Measurements from ENCODE around the gene CTSH.
A peak's percentile ranks its signal among the peaks of the same experiment; 100 is the strongest.

Gene CTSH

GRCh38 chr15:78927077-78927790 is 17.6 kb downstream of the CTSH start:
- Mint-ChIP-seq H3K27ac (no peak overlapping the region), H3K36me3 (ENCODE audit: low read depth) (peaks cover 26% of the 10 kb centered on the region), H3K4me3 (no peak overlapping the region), H3K27me3 (ENCODE audit: low read depth) (no peaks in the 10 kb centered on the region), H3K9me3 (no peaks in the 10 kb centered on the region), H3K4me1 (ENCODE audit: low read depth) (no peaks in the 10 kb centered on the region)
- DNase-seq (ENCODE audit: low spot score): no peak

GRCh38 chr15:78925956-78926743 is 18.7 kb downstream of the CTSH start:
- H3K27ac Mint-ChIP-seq: no peak overlapping the region
- H3K4me3 Mint-ChIP-seq: no peak overlapping the region
- H3K4me1 Mint-ChIP-seq (ENCODE audit: low read depth): no peaks in the 10 kb centered on the region
- no peaks in the 10 kb centered on the region for H3K27me3 Mint-ChIP-seq (ENCODE audit: low read depth)
- no peak for DNase-seq (ENCODE audit: low spot score)
- H3K36me3 Mint-ChIP-seq (ENCODE audit: low read depth): peaks cover 33% of the 10 kb centered on the region
- no peaks in the 10 kb centered on the region for H3K9me3 Mint-ChIP-seq

GRCh38 chr15:78925076-78925624 is 19.7 kb downstream of the CTSH start:
- Mint-ChIP-seq H3K36me3 (ENCODE audit: low read depth) (peaks cover 35% of the 10 kb centered on the region), H3K4me1 (ENCODE audit: low read depth) (no peaks in the 10 kb centered on the region), H3K27ac (no peak overlapping the region), H3K9me3 (no peaks in the 10 kb centered on the region), H3K27me3 (ENCODE audit: low read depth) (no peaks in the 10 kb centered on the region), H3K4me3 (no peak overlapping the region)
- no peak for DNase-seq (ENCODE audit: low spot score)

GRCh38 chr15:78923480-78924360 is 21.1 kb downstream of the CTSH start:
- Mint-ChIP-seq H3K4me1 (ENCODE audit: low read depth) (no peaks in the 10 kb centered on the region), H3K4me3 (no peak overlapping the region), H3K36me3 (ENCODE audit: low read depth) (peaks cover 37% of the 10 kb centered on the region), H3K27ac (peak overlapping the region; percentile 37), H3K9me3 (no peaks in the 10 kb centered on the region), H3K27me3 (ENCODE audit: low read depth) (no peaks in the 10 kb centered on the region)
- no peak for DNase-seq (ENCODE audit: low spot score)

GRCh38 chr15:78923015-78923414 is 21.8 kb downstream of the CTSH start:
- no peak overlapping the region for H3K27ac Mint-ChIP-seq

GRCh38 chr15:78922527-78922926 is 22.3 kb downstream of the CTSH start:
- Mint-ChIP-seq H3K4me1 (ENCODE audit: low read depth) (no peaks in the 10 kb centered on the region), H3K4me3 (no peak overlapping the region), H3K27ac (no peak overlapping the region), H3K36me3 (ENCODE audit: low read depth) (peaks cover 34% of the 10 kb centered on the region), H3K27me3 (ENCODE audit: low read depth) (no peaks in the 10 kb centered on the region), H3K9me3 (no peaks in the 10 kb centered on the region)
- DNase-seq (ENCODE audit: low spot score): no peak

More at GRCh38 chr15:78923015-78923414, 21.8 kb downstream of the CTSH start:
- H3K9me3 Mint-ChIP-seq: no peaks in the 10 kb centered on the region
- no peak overlapping the region for H3K4me3 Mint-ChIP-seq
- no peak for DNase-seq (ENCODE audit: low spot score)
- H3K4me1 Mint-ChIP-seq (ENCODE audit: low read depth): no peaks in the 10 kb centered on the region
- H3K36me3 Mint-ChIP-seq (ENCODE audit: low read depth): peaks cover 36% of the 10 kb centered on the region
- H3K27me3 Mint-ChIP-seq (ENCODE audit: low read depth): no peaks in the 10 kb centered on the region

- DNase-seq (ENCODE audit: low spot score): no peak
- Mint-ChIP-seq H3K36me3 (ENCODE audit: low read depth) (peaks cover 32% of the 10 kb centered on the region), H3K4me3 (no peak overlapping the region), H3K9me3 (no peaks in the 10 kb centered on the region), H3K27ac (no peak overlapping the region), H3K4me1 (ENCODE audit: low read depth) (no peaks in the 10 kb centered on the region), H3K27me3 (ENCODE audit: low read depth) (no peaks in the 10 kb centered on the region)
Measured at GRCh38 chr15:78921940-78922339, 22.9 kb downstream of the CTSH start.

GRCh38 chr15:78921517-78921916 is 23.3 kb downstream of the CTSH start:
- Mint-ChIP-seq H3K4me1 (ENCODE audit: low read depth) (no peaks in the 10 kb centered on the region), H3K4me3 (no peak overlapping the region), H3K27ac (no peak overlapping the region), H3K27me3 (ENCODE audit: low read depth) (no peaks in the 10 kb centered on the region), H3K36me3 (ENCODE audit: low read depth) (peaks cover 31% of the 10 kb centered on the region), H3K9me3 (no peaks in the 10 kb centered on the region)
- no peak for DNase-seq (ENCODE audit: low spot score)

GRCh38 chr15:78917888-78918287 is 27.0 kb downstream of the CTSH start:
- Mint-ChIP-seq H3K27me3 (ENCODE audit: low read depth) (no peaks in the 10 kb centered on the region), H3K4me1 (ENCODE audit: low read depth) (no peaks in the 10 kb centered on the region), H3K27ac (no peak overlapping the region), H3K4me3 (no peak overlapping the region), H3K9me3 (no peaks in the 10 kb centered on the region), H3K36me3 (ENCODE audit: low read depth) (peaks cover 35% of the 10 kb centered on the region)
- DNase-seq (ENCODE audit: low spot score): no peak

- peaks cover 3% of the 10 kb centered on the region for H3K4me1 Mint-ChIP-seq (ENCODE audit: low read depth)
- peaks cover 36% of the 10 kb centered on the region for H3K36me3 Mint-ChIP-seq (ENCODE audit: low read depth)
- H3K9me3 Mint-ChIP-seq: no peaks in the 10 kb centered on the region
- no peak for DNase-seq (ENCODE audit: low spot score)
- H3K4me3 Mint-ChIP-seq: no peak overlapping the region
- H3K27me3 Mint-ChIP-seq (ENCODE audit: low read depth): no peaks in the 10 kb centered on the region
- H3K27ac Mint-ChIP-seq: no peak overlapping the region
Measured at GRCh38 chr15:78916088-78916487, 28.8 kb downstream of the CTSH start.

- Mint-ChIP-seq H3K4me1 (ENCODE audit: low read depth) (peaks cover 8% of the 10 kb centered on the region), H3K27ac (peak overlapping the region; percentile 4), H3K36me3 (ENCODE audit: low read depth) (peaks cover 36% of the 10 kb centered on the region), H3K27me3 (ENCODE audit: low read depth) (no peaks in the 10 kb centered on the region), H3K9me3 (no peaks in the 10 kb centered on the region), H3K4me3 (no peak overlapping the region)
- DNase-seq (ENCODE audit: low spot score): no peak
Measured at GRCh38 chr15:78915341-78916087, 29.3 kb downstream of the CTSH start.

- no peak for DNase-seq (ENCODE audit: low spot score)
- H3K4me3 Mint-ChIP-seq: no peak overlapping the region
- no peaks in the 10 kb centered on the region for H3K27me3 Mint-ChIP-seq (ENCODE audit: low read depth)
- H3K9me3 Mint-ChIP-seq: no peaks in the 10 kb centered on the region
- peaks cover 42% of the 10 kb centered on the region for H3K36me3 Mint-ChIP-seq (ENCODE audit: low read depth)
- H3K4me1 Mint-ChIP-seq (ENCODE audit: low read depth): peaks cover 18% of the 10 kb centered on the region
- H3K27ac Mint-ChIP-seq: no peak overlapping the region
Measured at GRCh38 chr15:78914027-78914764, 30.6 kb downstream of the CTSH start.

GRCh38 chr15:78913012-78913411 is 31.8 kb downstream of the CTSH start:
- H3K27me3 Mint-ChIP-seq (ENCODE audit: low read depth): no peaks in the 10 kb centered on the region
- DNase-seq (ENCODE audit: low spot score): no peak
- H3K4me3 Mint-ChIP-seq: no peak overlapping the region
- peaks cover 18% of the 10 kb centered on the region for H3K4me1 Mint-ChIP-seq (ENCODE audit: low read depth)
- H3K27ac Mint-ChIP-seq: no peak overlapping the region
- H3K9me3 Mint-ChIP-seq: no peaks in the 10 kb centered on the region
- H3K36me3 Mint-ChIP-seq (ENCODE audit: low read depth): peaks cover 49% of the 10 kb centered on the region

Measured in T-helper 2 cell treated with Interferon-gamma antibody and Interleukin-4, amounts not matched to agents 5 μg/mL and 100 μg/mL, for 36 hours (primary cell).